NOMO-1 (cell line): Measurements from ENCODE around the gene PLEKHA6.
A peak's percentile ranks its signal among the peaks of the same experiment; 100 is the strongest.

Source experiments
- DNase-seq, 2 experiments: peaks; one replicate each; lab custom pipeline; 2025; ENCODE audit not compliant: unreplicated experiment in 2 of 2; lab: John Stamatoyannopoulos, UW

The PLEKHA6 gene

DNA sequence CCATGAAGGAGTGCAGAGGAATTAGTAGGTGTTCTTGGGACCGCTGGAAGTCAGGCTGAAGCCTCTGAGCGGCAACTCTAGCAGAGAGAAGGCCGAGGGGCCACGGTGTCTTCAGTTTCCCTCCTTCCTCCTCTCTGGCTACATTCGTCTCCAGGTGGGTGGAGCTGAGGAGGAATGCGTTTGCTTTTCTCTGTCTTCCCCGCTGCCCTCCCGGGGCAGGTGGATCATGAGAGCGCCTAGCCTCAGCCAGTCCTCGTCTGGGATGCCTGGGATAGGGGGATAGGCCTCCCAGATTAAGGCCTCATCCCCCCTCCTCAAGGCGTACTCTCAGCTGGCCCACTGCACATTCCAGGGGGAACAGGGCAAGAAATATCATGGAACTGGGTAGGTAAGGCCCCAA, 138.5 kb downstream of the PLEKHA6 start:
- no peak for DNase-seq

- DNase-seq = no peak
Observed at GRCh38 chr1:204219971-204220616, 139.6 kb downstream of the PLEKHA6 start.

GRCh38 chr1:204218552-204218951, 141.2 kb downstream of the PLEKHA6 start:
- no peak for DNase-seq

GRCh38 chr1:204217648-204218000, 142.1 kb downstream of the PLEKHA6 start:
- DNase-seq = no peak

DNA sequence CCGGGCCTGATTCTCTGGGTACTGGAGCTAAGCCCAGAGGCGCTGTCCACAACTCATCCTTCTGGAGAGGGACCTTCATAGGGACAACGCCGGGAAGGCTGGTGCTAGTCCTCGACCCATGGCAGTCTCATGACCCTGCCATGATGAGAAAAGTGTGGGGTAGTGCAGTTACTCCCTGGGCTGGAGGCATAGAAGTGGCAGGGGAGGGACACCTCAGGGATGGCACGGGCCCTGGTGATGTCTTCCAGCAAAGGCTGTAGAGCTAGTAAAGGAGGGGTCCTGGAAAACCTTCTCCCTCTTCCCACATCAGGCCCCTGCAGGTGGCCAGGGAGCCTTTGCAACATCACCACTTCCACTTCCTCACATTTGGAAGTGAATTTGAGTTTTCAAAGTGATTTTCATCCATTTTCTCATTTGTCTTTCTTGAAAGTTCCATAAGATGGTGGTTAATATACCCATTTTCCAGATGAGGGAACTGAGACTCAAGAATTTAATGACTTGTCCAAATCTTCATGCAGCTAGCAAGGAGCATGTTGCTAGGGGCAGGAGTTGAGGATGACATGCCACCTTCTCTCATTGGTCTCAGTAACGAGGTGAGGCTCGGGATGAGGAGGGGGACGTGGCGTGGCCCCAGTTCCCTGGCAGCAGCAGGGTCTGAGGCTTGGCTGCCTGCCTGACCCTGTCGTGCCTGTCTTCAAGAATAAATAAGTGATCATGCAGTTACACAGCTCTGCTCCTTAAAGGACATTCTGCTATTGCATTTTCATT, 142.7 kb downstream of the PLEKHA6 start:
- DNase-seq = no peak

DNA sequence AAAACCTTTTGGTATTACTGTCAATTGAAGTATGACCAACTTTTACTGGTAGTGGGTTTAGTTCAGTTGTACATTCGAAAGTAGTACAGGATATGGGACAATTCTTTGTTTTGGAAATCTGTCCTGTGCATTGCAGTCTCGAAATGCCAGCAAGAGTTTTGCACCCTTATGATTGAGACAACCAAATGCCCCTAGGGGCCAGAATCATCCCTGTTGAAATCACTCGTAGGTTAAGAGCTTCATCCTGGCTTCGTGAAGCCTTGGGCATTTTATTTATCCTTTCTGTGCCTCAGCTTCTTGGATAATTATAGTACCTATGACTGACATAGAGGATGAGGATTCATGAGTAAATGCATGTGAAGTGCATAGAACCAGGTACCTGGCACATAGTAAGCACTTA, 143.5 kb downstream of the PLEKHA6 start:
- no peak for DNase-seq

- peak; percentile 35 to 39 for DNase-seq
Observed at GRCh38 chr1:204213668-204214662, 145.8 kb downstream of the PLEKHA6 start, which contains the start of gene GOLT1A. Gene GOLT1A (minus strand): TSS chr1:204213988. CDS start chr1:204213906, 82 bp downstream.

GRCh38 chr1:204212715-204213114, 147.0 kb downstream of the PLEKHA6 start:
- DNase-seq = no peak

- no peak for DNase-seq
Observed at GRCh38 chr1:204211046-204211445, 148.7 kb downstream of the PLEKHA6 start.

- peak; percentile 28 to 34 for DNase-seq
Observed at GRCh38 chr1:204207136-204207616, 152.6 kb downstream of the PLEKHA6 start.

DNA sequence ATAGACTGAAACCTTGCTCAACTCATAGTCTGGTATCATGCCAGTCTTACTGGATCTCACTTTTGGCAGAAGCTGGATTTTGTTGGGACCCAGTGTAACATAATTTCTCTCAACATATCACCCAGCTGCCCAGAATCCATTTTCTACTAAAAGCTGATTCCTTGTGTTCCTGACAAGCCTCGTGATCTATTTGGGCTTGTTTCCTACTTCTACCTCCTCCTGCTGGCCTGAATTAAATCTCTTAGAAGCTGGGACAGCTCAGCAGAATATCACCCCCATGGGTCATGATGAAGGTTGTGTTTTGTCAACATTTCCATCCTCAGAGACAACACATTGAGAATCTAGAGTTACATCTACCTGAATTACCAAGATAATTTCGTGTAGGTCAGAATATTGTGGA, 153.6 kb downstream of the PLEKHA6 start:
- no peak for DNase-seq

- no peak for DNase-seq
Observed at GRCh38 chr1:204205486-204205885, 154.2 kb downstream of the PLEKHA6 start.

DNA sequence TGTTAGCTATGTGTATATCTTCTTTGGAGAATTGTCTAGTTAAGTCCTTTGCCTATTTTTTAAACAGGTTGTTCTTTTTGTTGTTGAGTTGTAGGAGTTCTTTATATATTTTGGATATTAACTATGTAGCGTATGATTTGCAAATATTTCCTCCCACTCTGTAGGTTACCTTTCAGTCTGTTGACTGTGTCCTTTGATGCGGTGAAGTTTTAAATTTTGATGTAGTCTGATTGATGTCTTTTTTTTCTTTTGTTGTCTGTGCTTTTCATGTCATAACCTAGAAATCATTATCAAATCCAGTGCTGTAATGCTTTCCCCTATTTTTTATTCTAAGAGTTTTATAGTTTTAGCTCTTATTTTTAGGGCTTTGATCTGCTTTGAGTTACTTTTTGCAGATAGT, 154.8 kb downstream of the PLEKHA6 start:
- no peak for DNase-seq

- DNase-seq = no peak
Observed at GRCh38 chr1:204203206-204203767, 156.4 kb downstream of the PLEKHA6 start.

GRCh38 chr1:204202481-204202880, 157.2 kb downstream of the PLEKHA6 start:
- DNase-seq = no peak

DNA sequence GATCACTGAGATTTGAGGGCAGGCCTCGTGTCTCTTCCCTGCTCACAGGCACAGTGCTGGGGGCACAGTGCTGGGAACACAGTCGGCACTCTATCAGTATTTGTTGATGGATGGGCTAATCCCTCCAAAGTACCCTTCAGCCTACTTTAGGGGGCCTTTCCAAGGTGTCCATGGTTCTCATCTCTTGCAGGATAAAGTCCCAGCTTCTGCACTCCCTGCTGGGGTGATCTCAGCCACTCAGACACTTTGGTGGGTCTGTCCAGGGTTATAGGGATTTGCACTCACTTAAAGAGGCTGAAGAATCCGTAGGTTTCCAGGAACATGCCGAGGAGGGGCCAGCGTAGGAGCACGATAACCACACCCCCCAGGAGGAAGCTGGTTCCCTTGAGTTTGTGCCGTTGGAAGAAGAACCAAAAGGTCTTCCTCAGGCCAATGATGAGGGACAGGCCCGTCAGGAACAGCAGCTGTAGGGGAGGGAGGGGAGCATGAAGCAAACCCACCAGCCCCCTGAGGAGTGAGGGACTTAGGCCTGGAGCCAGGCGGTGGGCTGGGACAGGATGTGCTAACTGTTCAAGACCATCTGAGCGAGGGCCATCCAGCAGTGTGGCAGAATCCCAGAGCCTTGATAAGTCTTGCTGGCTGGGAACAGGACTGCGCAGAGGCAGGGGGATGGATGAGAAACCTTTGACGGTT, 158.2 kb downstream of the PLEKHA6 start:
- no peak for DNase-seq

- DNase-seq = no peak
Observed at GRCh38 chr1:204199579-204199978, 160.2 kb downstream of the PLEKHA6 start.

- no peak for DNase-seq
Observed at GRCh38 chr1:204198348-204199340, 161.1 kb downstream of the PLEKHA6 start.

GRCh38 chr1:204197068-204197467, 162.7 kb downstream of the PLEKHA6 start:
- no peak for DNase-seq
